Ectodermal cell (in vitro differentiated cells): ENCODE data around the gene GMIP.

ENCODE experiments used
- H3K27ac ChIP-seq: 2 replicates; pipeline ENCODE4 v1.7.0; 2013; ENCODE audit warnings: mild to moderate bottlenecking, low read depth, low read length; ENCODE audit not compliant: insufficient read depth, poor library complexity, severe bottlenecking
- H3K27me3 ChIP-seq: 2 replicates; pipeline ENCODE4 v1.7.0; 2013; ENCODE audit warnings: mild to moderate bottlenecking, low read length; ENCODE audit not compliant: insufficient read depth, control insufficient read depth, poor library complexity, severe bottlenecking
- H3K36me3 ChIP-seq: one replicate; pipeline ENCODE4 v1.7.0; 2013; ENCODE audit warnings: low read length; ENCODE audit not compliant: control insufficient read depth, insufficient read depth
- H3K4me1 ChIP-seq: one replicate; pipeline ENCODE4 v1.7.0; 2013; ENCODE audit warnings: low read length; ENCODE audit not compliant: control insufficient read depth, insufficient read depth
- H3K4me3 ChIP-seq: 2 replicates; pipeline ENCODE4 v1.7.0; 2013; ENCODE audit warnings: low read depth, low read length, control low read depth; ENCODE audit not compliant: insufficient read depth
- H3K9me3 ChIP-seq: 2 replicates; pipeline ENCODE4 v1.7.0; 2013; ENCODE audit warnings: mild to moderate bottlenecking, low read length, moderate library complexity; ENCODE audit not compliant: control insufficient read depth
- WGBS, 2 experiments: methylation state at CpG; one replicate each; pipeline ENCODE4 v1.1.7; 2013; ENCODE audit warnings: missing lambda C conversion rate in 2 of 2; 5-methylcytosine and 5-hydroxymethylcytosine counted together

The GMIP gene

GRCh38 chr19:19594381-19594780 is 49.1 kb downstream of the GMIP start:
- no peaks in the 10 kb centered on the region for H3K9me3 ChIP-seq
- H3K4me1 ChIP-seq = peaks cover 6% of the 10 kb centered on the region
- H3K36me3 ChIP-seq = no peaks in the 10 kb centered on the region
- no peak overlapping the region for H3K4me3 ChIP-seq
- no peaks in the 10 kb centered on the region for H3K27me3 ChIP-seq
- no peak overlapping the region for H3K27ac ChIP-seq
- WGBS, 2 experiments = 92% methylated on average over 4 of the region's 4 CpGs

GRCh38 chr19:19592690-19593089 is 50.8 kb downstream of the GMIP start:
- WGBS, 2 experiments = 96% methylated on average over 10 of the region's 10 CpGs
- no peaks in the 10 kb centered on the region for H3K9me3 ChIP-seq

GRCh38 chr19:19591133-19591825 is 52.2 kb downstream of the GMIP start:
- H3K9me3 ChIP-seq = no peaks in the 10 kb centered on the region
- no peak overlapping the region for H3K27ac ChIP-seq
- H3K4me1 ChIP-seq = peaks cover 6% of the 10 kb centered on the region
- 48 to 53% methylated on average over 13 of the region's 13 CpGs for WGBS, 2 experiments
- no peak overlapping the region for H3K4me3 ChIP-seq
- no peaks in the 10 kb centered on the region for H3K36me3 ChIP-seq
- no peaks in the 10 kb centered on the region for H3K27me3 ChIP-seq

More at GRCh38 chr19:19592690-19593089, 50.8 kb downstream of the GMIP start:
- H3K4me3 ChIP-seq = no peak overlapping the region
- H3K36me3 ChIP-seq = no peaks in the 10 kb centered on the region
- peaks cover 6% of the 10 kb centered on the region for H3K4me1 ChIP-seq
- H3K27me3 ChIP-seq = no peaks in the 10 kb centered on the region
- no peak overlapping the region for H3K27ac ChIP-seq

- H3K27ac ChIP-seq = no peak overlapping the region
- H3K9me3 ChIP-seq = no peaks in the 10 kb centered on the region
- 91 to 93% methylated on average over 2 of the region's 2 CpGs for WGBS, 2 experiments
- no peaks in the 10 kb centered on the region for H3K27me3 ChIP-seq
- H3K4me3 ChIP-seq = no peak overlapping the region
- H3K4me1 ChIP-seq = peaks cover 6% of the 10 kb centered on the region
- no peaks in the 10 kb centered on the region for H3K36me3 ChIP-seq
These were observed 54.9 kb downstream of the GMIP start for GRCh38 chr19:19588546-19588945.

- H3K4me1 ChIP-seq = peaks cover 6% of the 10 kb centered on the region
- H3K4me3 ChIP-seq = no peak overlapping the region
- no peaks in the 10 kb centered on the region for H3K36me3 ChIP-seq
- H3K27ac ChIP-seq = no peak overlapping the region
- 88 to 97% methylated on average over 5 of the region's 5 CpGs for WGBS, 2 experiments
- no peaks in the 10 kb centered on the region for H3K9me3 ChIP-seq
- H3K27me3 ChIP-seq = no peaks in the 10 kb centered on the region
These were observed 55.7 kb downstream of the GMIP start for GRCh38 chr19:19587771-19588170.

GRCh38 chr19:19584356-19584755 is 59.1 kb downstream of the GMIP start:
- H3K27ac ChIP-seq = no peak overlapping the region
- no peaks in the 10 kb centered on the region for H3K36me3 ChIP-seq
- peaks cover 17% of the 10 kb centered on the region for H3K4me1 ChIP-seq
- H3K4me3 ChIP-seq = no peak overlapping the region
- H3K27me3 ChIP-seq = no peaks in the 10 kb centered on the region
- no peaks in the 10 kb centered on the region for H3K9me3 ChIP-seq
- WGBS, 2 experiments = 90 to 92% methylated on average over 6 of the region's 6 CpGs

GRCh38 chr19:19582471-19582870 is 61.0 kb downstream of the GMIP start:
- whole genome bisulfite sequencing, 2 experiments = 89 to 90% methylated on average over 6 of the region's 6 CpGs
- Histone ChIP-seq H3K27ac (no peak overlapping the region), H3K4me1 (peaks cover 18% of the 10 kb centered on the region), H3K36me3 (no peaks in the 10 kb centered on the region), H3K9me3 (no peaks in the 10 kb centered on the region), H3K27me3 (no peaks in the 10 kb centered on the region), H3K4me3 (no peak overlapping the region)

- WGBS, 2 experiments = 96 to 97% methylated on average over 13 of the region's 13 CpGs
These were observed 62.1 kb downstream of the GMIP start for GRCh38 chr19:19581391-19581790.

GRCh38 chr19:19580418-19580817 is 63.0 kb downstream of the GMIP start:
- Histone ChIP-seq H3K27me3 (no peaks in the 10 kb centered on the region), H3K36me3 (no peaks in the 10 kb centered on the region), H3K27ac (no peak overlapping the region), H3K4me1 (peaks cover 24% of the 10 kb centered on the region), H3K9me3 (no peaks in the 10 kb centered on the region), H3K4me3 (no peak overlapping the region)
- 93 to 96% methylated on average over 4 of the region's 4 CpGs for WGBS, 2 experiments

More at GRCh38 chr19:19581391-19581790, 62.1 kb downstream of the GMIP start:
- Histone ChIP-seq H3K4me1 (peaks cover 18% of the 10 kb centered on the region), H3K4me3 (no peak overlapping the region), H3K9me3 (no peaks in the 10 kb centered on the region), H3K27ac (no peak overlapping the region), H3K36me3 (no peaks in the 10 kb centered on the region), H3K27me3 (no peaks in the 10 kb centered on the region)

GRCh38 chr19:19579533-19580361 is 63.7 kb downstream of the GMIP start:
- 86 to 88% methylated on average over 25 of the region's 25 CpGs for WGBS, 2 experiments
- H3K27me3 ChIP-seq = no peaks in the 10 kb centered on the region
- no peaks in the 10 kb centered on the region for H3K36me3 ChIP-seq
- H3K4me3 ChIP-seq = no peak overlapping the region
- no peaks in the 10 kb centered on the region for H3K9me3 ChIP-seq
- peaks cover 26% of the 10 kb centered on the region for H3K4me1 ChIP-seq
- no peak overlapping the region for H3K27ac ChIP-seq
